ENCODE results near the gene COBLL1. TPM values are rescaled to one million over a fixed set of nuclear protein-coding genes. Genes with fewer than 3 reads are reported as not detected.

The COBLL1 gene
- total RNA-seq, 4 donors from 2014 or later: 42.2 to 59.4 (median 45.2) TPM

DNA sequence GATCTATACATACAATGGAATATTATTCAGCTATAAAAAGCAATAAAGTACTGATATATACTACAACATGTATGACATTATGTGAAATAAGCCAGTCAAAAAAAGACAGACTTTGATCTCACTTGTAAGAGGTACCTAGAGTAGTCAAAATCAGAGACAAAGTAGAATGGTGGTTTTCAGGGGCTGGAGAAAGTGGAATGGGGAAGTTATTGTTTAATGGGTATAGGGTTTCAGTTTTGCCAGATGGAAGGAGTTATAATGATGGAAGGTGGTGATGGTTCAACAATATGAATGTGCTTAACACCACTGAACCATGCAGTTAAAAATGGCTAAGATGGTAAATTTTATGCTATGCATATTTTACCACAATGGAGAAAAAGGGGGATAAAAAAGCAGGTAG, 6.3 kb downstream of the COBLL1 start:
- TF ChIP-seq POLR2A (IDR thresholded peaks at IDR 0.05) (no peak), CTCF (IDR thresholded peaks at IDR 0.05) (no peak)
- H3K4me1 ChIP-seq: no peaks in the 10 kb centered on the region
- H3K4me3 ChIP-seq: no peak overlapping the region
- no peaks in the 10 kb centered on the region for H3K27me3 ChIP-seq
- H3K27ac ChIP-seq: no peak overlapping the region
- no peaks in the 10 kb centered on the region for H3K36me3 ChIP-seq
- no peaks in the 10 kb centered on the region for H3K9me3 ChIP-seq
- DNase-seq: no peak

- H3K27ac ChIP-seq: no peak overlapping the region
Measured at GRCh38 chr2:164831887-164832286, 9.7 kb downstream of the COBLL1 start.

DNA sequence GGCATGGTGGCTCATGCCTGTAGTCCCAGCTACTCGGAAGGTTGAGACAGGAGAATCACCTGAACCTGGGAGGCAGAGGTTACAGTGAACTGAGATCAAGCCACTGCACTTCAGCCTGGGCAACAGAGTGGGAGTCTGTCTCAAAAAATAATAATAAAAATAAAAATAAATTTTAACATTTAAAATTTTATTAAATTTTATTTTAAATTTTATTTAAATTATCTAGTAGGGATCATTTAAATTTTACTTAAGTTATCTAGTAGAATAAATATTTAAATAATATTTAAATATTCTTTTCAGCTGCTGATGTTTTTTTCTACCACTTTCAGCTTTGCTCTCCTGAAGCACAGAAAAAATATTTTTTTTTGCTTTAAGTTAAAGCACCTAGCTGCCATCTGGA, 10.4 kb downstream of the COBLL1 start:
- Histone ChIP-seq H3K27ac (no peak overlapping the region), H3K4me1 (peaks cover 0 to 9% (median 0%) of the 10 kb centered on the region in 4 donors)

More at GRCh38 chr2:164831887-164832286, 9.7 kb downstream of the COBLL1 start:
- Histone ChIP-seq H3K4me1 (peaks cover 0 to 2% (median 0%) of the 10 kb centered on the region in 4 donors), H3K4me3 (no peak overlapping the region), H3K36me3 (no peaks in the 10 kb centered on the region), H3K27me3 (no peaks in the 10 kb centered on the region), H3K9me3 (no peaks in the 10 kb centered on the region)
- TF ChIP-seq CTCF (IDR thresholded peaks at IDR 0.05) (no peak), POLR2A (IDR thresholded peaks at IDR 0.05) (no peak)
- no peak for DNase-seq

DNA sequence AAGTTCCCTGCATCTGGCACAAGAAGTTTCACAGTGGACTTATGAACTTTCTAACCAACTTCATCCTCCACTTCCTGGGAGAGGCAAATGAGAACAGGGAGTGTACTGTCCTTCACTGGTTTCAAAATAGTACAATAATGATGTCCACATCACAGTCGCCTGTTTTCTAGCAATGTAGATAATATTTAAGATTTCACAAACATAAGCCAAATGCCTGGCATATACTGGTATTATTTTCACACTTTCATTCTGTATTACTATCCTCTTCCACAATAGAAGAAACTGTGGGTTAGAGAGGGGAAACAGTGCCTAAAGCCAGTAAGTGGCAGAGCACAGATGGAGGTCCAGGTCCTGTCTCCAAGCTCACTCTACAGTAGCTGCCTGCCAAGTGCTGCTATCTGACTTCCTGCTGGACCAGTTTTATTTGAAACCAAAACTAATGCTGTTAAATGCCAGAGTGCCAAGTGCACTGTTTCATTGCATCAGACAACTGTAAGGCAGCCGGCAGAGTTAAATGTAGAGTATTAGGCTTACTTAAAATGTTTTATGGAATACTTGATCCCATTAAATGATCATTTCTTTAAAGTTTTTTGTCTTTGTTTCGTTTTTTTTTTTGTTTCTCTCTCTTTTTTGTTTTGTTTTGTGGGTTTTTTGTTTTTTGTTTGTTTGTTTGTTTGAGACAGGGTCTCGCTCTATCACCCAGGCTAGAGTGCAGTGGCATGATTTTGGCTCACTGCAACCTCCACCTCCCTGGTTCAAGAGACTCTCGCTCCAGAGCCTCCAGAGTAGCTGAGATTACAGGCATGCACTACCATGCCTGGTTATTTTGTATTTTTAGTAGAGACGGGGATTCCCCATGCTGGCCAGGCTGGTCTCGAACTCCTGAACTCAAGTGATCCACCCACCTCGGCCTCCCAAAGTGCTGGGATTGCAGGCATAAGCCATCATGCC, 15.1 kb downstream of the COBLL1 start:
- H3K4me1 ChIP-seq: peaks cover 0 to 12% (median 0%) of the 10 kb centered on the region in 4 donors
- H3K27ac ChIP-seq: peak overlapping the region in 2 of 4 donors; percentile 51 to 78
- no peak overlapping the region for H3K4me3 ChIP-seq
- H3K36me3 ChIP-seq: no peaks in the 10 kb centered on the region
- TF ChIP-seq CTCF (IDR thresholded peaks at IDR 0.05) (no peak), POLR2A (IDR thresholded peaks at IDR 0.05) (peak in 1 of 2 donors; percentile 6)
- DNase-seq: peak in 1 of 3 donors; percentile 68
- H3K9me3 ChIP-seq: no peaks in the 10 kb centered on the region
- no peaks in the 10 kb centered on the region for H3K27me3 ChIP-seq

More for the DNA sequence above, 10.4 kb downstream of the COBLL1 start:
- Histone ChIP-seq H3K36me3 (no peaks in the 10 kb centered on the region), H3K27me3 (no peaks in the 10 kb centered on the region), H3K4me3 (no peak overlapping the region), H3K9me3 (no peaks in the 10 kb centered on the region)
- DNase-seq: no peak
- TF ChIP-seq CTCF (IDR thresholded peaks at IDR 0.05): no peak
- no peak for TF ChIP-seq POLR2A (IDR thresholded peaks at IDR 0.05)

- Histone ChIP-seq H3K4me1 (peaks cover 0 to 12% (median 0%) of the 10 kb centered on the region in 4 donors), H3K27me3 (no peaks in the 10 kb centered on the region)
Measured at GRCh38 chr2:164824872-164825271, 16.8 kb downstream of the COBLL1 start.

More at GRCh38 chr2:164824872-164825271, 16.8 kb downstream of the COBLL1 start:
- H3K36me3 ChIP-seq: no peaks in the 10 kb centered on the region
- no peaks in the 10 kb centered on the region for H3K9me3 ChIP-seq
- no peak overlapping the region for H3K27ac ChIP-seq
- TF ChIP-seq CTCF (IDR thresholded peaks at IDR 0.05) (no peak), POLR2A (IDR thresholded peaks at IDR 0.05) (no peak)
- no peak for DNase-seq
- no peak overlapping the region for H3K4me3 ChIP-seq
